ENCODE results near the gene TAS2R1.
"Not testable (repeated sequence)": the region's sequence is repeated elsewhere in the genome, so short reads cannot be mapped to it uniquely, and the experiment has no call there.

TAS2R1 gene

DNA sequence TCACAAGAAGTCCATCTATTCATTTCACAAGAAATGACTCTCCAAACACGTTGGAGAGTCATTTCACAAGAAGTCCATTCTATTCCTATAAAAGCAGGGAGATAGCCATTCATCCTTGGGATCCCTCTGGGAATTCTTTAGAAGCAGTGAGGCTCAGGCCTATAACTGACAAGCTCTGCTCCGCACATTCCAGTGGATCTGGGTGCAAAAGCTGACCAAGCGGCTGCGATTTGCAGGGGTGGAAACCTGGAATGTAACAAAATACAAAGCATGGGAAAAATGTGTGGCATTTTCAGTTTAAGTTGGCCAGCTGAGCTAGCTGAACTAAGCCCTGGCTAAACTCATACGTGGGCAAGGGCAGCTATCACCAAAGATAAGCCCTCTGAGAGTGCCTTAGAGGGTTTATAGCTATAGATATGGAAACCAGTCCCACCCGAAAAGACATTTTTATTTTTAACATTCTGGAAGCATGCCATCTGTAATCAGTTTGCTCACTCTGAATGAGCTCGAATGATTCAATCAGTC is 8.7 kb downstream of the TAS2R1 start:
- no peak for DNase-seq

DNA sequence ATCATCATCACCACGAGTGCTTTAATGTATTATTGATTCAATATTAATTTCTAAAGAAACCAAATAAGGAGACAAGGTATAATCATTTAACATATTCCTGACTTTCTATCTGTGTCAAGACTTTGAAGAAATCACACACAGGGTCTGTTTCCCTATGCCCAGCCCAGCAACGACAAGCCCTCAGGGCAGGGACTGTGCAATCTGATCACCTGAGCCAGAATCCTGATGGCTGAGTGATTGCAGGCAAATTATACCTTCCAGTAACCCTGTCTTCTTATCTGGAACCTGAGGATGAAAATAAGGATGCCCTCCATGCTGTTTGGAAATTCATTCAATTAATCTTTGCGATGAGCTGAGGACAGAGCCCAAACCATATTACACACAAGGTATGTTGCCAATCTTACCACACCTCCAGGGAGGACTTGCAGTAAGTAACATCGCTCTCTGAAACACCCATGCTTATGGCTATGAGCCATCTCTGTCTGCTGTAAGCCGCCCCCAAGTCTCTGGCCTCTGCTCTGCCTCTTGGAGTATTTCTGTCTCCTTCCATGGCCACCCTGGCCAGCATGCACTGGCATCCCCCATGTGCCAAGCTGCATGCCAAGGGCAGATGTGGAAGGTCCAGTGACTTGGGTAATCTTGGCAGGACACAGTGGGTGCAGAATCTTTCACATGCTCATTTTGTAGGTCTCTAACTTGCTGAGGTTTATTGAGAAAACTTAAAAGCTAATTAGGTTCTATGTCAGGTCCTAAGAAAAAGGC is 10.6 kb downstream of the TAS2R1 start:
- peak; percentile 66 to 76 for DNase-seq

DNA sequence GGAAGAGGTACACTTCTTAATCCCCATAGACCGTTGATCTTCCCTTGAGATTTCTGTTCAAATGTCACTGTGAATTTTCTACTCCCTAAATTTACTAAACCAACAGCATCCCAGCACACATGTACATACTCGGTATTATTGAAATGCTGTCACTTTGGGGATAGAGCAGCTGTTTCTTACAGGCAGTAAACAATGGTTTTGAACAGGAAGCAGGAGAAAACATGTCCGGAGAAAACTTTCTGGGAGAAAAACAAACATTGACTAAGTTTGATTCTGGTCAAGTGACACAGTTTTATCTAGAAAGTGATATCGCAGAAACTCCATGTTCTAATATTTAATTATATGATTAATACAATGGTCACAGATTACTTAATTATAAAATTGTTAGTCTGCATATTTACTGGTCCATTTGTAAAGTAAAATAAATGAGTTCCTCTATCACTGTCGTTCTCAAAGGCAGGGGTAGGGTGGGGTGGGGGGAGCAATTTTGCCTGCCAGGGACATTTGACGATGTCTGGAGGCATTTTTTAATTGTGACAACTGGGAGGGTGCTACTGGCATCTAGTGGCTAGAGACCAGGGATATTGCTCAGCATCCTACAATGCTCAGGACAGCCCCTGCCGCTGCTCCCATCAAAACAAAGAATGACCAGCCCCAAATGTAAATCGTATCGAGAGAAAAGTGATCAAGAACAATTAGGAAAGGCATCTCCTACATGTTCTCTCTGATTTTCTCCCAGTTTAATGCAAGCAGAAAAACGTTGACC is 12.2 kb downstream of the TAS2R1 start:
- peak in 1 of 2 experiments; percentile 17 for DNase-seq

DNA sequence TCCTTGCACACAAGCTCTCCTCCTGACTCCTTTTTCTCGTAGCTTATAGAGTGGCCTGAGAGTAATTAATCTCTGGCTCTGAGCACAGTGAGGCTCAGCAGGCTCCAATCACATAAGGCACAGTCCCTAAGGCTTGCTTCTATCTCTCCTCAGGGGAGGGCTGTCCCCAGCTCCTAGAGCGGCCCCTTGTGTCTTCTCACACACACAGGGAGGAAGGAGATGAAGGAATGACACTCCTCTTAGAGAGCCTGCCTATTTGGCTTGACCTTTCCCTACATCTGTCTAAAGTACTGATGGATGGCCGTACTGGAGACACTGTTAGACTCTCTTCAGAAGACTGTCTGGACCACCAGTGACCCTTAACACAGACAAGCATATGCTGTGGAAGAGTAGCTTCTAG is 12.9 kb downstream of the TAS2R1 start:
- no peak for DNase-seq

DNA sequence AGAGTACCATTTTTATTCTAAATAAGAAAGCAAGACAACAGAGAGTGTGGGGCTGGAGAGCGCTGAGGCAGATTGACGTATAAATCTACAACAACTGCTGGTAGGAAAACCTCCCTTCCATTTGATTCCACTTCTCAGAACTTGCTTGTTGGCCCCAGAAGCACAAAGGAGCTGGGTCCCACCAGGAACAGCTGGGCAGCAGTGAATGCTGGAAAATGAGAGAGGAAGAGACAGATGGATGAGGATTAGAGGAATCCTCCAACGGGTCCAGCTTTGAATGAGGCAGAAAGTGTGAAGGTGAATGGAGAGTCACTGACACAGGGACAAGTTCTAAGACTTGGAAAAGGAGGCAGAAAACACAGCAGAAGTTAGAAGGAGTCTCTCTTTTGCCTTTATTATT is 14.8 kb downstream of the TAS2R1 start:
- DNase-seq = no peak

DNA sequence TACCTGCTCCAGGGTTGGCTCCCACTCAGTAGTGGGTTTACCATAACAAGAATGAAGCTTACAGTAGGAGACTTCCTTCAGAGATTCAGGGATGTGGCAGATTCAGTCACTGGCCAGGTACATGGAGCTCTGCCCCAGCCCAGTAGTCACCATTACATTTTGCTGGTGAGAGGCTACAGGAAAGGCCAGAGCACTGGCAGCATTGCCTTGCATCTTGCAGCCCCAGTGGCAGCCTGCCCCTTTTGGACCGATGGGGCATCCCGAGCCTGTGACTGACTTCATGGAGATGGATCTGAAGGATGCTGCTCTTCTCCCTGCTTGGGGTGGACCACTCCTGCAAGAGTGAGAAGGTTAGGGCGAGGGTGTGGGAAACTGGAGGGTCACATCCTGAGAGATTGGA is 16.8 kb downstream of the TAS2R1 start:
- DNase-seq = no peak

DNA sequence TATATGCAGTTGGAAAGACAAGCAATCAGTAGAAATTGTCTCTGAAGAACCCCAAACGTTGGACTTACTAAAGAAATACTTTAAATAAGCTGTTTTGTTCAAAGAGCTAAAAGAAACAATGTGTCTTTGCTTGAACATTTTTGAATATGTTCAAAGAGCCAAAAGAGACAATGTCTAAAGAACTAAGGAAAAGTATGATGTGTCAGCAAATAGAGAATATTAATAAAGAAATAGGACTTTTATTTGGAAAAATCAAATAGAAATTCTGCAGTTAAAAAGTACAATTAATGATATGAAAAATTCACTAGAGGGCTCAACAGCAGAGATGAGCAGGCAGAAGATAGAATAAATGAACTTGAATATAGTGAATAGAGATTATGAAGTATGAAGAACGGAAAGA is 19.2 kb downstream of the TAS2R1 start:
- no peak for DNase-seq

DNA sequence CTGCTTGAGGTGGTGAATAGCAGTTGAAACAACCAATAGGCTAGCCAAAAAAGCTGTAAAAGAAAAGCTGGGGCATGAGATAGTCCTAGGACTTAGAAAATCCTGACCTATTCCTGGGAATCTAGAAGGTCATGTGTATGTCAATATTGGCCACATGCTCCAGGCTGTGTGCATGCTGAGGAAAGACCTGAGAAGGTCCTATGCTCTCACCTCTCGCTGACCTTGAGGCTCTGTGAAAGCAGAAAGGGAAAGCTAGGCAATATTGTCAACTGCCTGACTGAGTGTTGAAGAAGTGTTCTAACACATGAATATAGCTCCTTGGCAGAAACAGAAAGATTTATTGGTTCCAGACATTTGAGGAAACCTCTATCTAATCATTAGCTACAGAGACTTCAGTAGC is 19.8 kb downstream of the TAS2R1 start:
- DNase-seq = no peak

DNA sequence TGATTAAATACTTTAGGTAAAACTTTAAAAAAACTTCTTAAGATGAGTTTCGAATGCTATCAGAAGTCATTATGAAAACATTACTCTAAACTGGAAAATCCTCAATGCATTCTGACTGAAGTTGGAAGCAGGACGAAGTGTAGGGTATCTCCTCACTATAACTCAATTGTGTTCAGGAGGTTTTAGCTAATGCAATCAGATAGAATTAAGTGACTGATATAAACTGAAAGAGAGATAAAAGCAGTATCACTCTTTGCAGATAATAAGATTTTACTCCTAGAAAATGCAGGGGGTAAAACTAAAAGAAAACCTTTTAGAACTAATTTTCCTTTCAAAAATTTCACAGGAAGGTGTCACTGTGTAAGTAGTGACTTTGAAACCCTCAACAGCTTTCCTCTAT is 22.1 kb downstream of the TAS2R1 start:
- no peak for DNase-seq

DNA sequence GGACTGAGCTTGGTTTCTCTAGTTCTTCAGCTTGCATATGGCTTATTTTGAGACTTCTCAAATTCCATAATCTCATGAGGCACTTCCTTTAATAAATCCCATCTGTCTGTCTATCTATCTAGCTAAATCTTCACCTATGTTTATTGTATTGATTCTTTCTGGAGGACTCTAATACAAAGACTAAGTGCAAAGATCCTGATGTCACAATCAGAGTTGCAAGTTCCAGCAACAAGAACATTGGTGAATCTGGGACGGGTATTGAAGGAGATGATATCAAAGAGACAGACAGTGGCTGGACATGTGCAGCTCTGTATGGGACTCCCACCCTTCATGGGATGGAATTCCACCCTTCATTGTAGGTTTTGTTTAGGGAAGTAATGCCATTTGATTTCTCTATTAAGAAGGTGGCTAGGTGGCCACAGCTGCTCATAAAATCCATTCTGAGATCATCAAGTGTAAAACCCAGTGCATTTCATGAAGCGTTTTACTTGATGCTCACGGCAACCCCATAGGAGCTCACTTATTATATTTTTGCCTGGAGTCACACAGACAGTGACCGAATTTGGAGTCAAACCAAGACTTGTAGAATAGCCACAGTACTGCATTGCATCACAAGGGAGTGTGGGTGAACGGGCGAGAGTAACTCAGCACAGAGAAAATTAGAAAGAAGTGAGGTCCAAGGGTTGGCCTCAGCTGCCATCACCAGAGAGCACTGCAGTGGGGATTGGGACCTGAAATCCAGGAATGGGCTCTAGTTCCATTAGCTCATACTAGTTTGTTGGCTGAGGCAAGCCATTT is 24.9 kb downstream of the TAS2R1 start:
- DNase-seq = no peak

DNA sequence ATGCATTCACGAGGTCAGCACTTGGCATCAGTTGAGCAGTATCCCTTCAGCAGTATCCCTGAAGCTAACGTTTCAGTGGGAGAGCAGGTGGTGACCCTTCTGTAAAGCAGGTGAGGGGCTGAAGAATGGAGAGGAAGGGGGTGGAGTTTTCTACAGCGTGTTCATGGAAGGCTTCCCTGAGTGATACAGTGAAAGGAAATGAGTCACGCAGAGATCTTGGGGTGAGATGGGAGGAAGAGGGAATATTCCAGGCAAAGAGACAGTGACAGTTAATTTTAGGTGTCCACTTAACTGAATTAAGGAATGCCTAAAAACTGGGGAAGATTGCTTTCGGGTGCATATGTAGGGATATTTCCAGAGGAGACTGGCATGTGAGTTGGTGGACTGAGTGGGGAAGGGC is 25.7 kb downstream of the TAS2R1 start:
- DNase-seq = no peak

DNA sequence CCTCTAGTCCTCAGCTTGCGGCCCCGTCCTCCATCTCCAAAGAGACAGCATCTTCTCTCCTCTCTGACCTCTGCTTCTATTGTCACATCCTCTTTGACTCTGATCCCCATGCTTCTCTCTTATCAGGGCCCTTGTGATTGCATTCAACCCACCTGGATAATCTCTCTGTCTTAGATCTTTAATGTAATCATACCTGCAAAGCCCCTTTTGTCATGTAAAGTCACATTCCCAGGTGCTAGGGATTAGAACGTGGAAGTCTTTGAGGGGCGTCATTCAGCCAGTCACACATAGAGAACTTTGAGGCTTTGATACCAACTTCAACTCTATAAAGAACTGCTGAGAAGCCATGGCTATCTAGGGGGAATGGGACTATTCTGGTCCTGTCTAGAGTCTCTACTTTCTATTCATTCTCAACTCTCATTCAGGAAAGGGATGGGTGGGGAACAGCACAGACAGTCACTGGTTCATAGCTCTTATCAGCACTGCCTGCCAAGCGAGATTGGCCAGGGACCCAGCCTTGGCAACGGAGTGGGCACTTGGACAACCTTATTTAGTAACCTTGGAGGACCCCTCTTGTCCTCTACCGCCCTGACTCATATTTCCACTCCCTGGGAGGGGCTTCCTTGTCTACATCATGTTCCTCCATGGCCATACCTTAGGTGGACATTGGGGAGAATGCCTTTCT is 29.0 kb downstream of the TAS2R1 start:
- no peak for DNase-seq

DNA sequence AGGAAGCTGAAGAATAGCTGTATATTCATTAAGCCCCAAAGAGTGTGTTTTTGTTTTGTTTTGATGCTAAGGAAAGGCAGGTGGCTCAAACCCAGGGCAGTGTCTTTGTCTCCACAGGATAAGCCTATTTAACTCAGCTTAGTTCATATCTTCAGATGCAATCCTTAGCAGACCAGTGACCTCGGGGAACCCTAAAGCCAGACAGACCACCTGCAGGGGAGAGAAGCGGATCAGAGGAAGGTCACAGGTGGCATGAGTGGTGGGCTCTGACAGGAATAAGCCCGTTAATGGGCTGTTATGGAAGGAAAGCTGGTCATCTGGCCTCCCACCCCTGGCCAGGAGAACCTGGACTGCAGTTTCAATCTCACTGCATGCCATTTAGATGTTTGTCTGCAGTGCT is 30.8 kb downstream of the TAS2R1 start:
- no peak for DNase-seq

DNA sequence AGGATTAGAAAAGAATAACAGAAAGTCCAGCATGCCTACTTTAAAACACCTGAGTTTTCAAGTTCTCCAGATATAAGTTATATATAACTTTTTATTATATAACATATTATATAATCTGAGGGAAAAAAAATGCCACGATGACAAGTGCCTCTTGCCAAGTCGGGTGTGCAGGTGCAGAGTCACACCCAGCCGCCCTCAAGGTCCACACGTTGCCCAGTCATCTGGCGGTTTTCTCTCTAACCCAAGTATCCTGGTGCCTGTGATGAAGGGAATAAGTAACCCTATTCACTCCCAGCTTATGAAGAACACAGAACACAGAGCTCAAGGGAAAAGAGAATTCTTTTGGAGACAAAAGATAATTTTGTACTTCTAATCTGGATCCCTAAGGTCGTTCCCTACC is 31.8 kb downstream of the TAS2R1 start:
- DNase-seq = not testable (repeated sequence)

DNA sequence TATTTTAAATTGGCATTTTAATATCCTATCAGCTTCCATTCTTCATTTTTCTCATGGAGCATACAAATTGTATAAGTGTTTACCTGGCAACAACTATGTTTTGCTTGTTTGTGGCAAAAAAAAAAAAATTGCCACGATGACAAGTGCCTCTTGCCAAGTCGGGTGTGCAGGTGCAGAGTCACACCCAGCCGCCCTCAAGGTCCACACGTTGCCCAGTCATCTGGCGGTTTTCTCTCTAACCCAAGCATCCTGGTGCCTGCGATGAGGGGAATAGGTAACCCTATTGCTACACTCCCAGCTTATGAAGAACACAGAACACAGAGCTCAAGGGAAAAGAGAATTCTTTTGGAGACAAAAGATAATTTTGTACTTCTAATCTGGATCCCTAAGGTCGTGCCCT is 32.8 kb downstream of the TAS2R1 start:
- not testable (repeated sequence) for DNase-seq

DNA sequence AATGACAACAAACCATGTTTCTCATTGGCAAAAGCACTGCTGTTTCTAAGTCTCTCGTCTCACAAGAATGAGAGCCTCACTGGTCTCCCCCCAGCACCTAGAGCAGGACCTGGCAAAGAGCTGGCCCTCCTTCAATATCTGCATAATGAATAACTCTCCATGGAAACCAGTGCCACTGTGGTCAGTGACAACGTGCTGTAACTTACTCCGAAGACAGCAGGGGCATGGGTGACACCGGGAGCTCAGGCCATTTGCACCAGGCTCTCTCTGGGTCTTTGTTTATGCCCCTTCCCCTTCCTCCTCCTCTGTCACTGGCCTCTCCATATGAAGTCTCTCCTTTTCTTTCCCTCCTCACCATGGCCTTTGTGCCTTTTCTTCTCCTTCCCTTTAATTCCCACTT is 33.3 kb downstream of the TAS2R1 start:
- DNase-seq = peak; percentile 14 to 16

DNA sequence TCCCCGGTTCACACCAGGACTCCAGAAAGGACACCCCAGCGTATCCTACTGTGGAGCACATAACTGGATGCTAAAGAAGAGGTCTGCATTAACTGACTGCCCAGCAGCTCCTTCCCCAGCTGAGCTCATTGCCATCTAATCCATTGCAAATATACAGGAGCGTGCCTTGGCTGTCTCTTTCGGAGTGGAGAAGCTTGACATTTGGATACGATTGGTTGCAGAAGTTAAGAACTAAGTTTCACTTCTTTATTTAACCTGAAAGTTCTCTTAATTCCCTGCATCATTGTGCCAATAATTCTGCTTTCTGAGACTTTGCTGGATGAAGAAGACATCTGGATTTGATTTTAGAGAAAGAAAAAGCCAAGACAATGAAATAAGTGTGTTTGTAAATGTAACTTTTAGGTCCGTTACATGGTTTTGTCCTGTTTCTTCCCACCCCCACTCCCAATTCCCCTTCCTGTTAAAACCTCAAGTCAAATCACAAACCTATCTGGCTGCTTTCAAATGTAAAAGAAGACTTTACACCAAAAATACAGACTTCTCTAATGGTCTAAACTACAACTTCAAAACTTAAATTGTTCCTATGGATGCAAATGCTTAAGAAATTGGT is 33.9 kb downstream of the TAS2R1 start:
- no peak for DNase-seq

DNA sequence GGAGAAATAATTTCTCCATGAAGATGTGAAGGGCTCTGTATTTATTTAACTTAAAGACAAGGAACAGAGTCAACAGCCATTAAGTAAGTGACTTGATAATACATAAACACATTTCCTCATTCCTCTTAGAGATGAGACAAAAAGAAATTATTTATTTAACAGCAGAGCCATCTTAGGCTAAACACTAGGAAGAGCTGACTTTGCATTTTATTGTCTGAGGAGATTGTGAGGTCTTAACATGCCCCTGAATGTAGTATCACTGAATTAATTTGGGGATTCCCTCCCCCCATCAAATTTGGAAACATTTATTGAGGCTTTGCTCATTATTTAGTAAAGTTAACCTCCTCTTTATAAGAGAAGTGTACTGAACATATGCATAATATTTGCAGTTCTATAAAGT is 35.2 kb downstream of the TAS2R1 start:
- no peak for DNase-seq

DNA sequence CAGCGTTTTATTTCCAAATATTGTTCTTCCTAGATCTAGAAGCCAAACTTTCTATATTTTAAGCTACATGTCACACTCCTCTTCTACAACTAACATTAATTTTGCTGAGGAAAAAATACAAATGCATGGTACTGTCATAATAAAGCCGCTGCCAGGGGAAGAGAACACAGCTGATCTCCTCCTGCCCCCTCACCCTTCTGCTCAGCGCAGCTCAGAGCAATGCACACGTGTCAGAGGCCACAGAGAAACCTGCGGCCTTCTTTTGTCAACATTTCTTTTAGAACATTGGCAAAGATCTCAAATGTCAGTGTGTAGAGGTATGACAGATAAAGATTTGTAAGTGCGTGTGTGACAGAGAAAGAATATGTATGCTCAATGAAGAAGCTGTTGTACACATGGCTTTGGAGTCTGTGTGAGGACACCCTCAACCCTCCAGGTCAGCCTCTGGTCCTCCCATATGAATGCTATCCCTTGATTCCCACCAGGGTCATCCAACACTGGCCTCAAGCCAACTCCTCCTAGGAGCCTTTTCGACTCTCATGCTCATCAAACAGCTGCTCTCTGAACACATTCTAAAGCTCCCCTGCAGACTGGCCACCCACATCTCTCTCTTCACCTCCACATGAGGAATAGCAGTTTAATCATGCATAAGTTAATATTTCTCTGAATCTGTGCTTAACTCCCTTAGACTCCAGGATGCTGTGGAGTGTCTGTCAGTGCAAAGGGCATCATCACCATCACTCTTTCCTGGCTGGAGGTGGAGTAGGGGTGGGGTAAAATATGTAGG is 40.9 kb downstream of the TAS2R1 start:
- DNase-seq = no peak

DNA sequence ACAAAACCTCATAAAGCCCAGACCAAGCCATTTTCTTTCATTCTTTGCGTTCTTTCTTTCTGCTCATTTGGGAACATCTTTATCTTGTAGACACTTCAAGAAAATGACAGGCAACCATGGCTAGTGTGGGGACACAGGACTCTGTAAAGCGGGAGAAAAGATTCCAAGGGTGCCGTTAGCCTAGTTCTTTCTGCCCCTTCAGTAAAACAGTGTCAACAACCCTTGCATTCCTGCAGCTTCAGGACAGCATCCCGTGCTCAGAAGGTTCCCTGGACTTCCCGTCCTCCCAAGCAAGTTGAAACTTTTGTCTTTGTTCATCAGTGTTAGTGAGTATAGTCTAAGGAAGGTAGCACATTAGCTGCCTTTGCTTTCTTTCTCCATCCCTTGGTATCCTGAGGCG is 41.9 kb downstream of the TAS2R1 start:
- no peak for DNase-seq

DNA sequence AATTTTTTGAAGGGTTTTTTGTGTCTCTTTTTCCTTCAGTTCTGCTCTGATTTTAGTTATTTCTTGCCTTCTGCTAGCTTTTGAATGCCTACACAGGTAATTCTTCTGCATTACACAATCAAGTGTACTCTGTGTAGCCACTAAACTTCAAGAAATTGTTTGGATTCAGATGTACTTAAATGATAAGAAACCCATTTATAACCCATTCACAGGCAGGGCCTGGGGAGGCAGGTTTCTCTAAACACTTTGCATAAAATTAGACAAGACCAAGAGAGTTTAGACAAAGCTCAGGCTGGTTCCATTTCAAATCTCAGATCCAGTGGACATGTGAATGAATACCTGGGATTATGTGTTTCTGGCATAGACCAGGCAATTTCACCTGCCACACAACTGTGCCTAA is 43.0 kb downstream of the TAS2R1 start:
- no peak for DNase-seq

DNA sequence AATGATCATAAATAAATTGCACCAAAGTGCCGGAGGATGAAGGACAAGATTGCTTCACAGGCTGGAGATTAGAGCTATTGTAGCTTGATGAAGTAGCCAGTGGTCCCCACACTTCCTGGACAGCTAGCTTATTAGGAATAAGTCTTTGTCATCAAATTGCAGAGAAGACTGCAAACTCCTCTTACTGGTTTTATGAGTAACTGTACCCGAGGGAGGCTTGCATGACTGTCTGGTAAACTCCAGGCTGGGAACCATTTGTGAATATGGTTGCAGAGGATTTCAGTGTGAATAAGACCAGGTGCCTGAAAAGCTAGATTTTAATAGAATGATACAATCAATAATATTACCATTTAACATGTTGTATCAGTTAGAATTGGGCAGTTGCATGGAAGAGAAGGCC is 47.7 kb downstream of the TAS2R1 start:
- no peak for DNase-seq

Data from NCI-H526 (cell line).